Muscle layer of colon (tissue), 2 donors: Measurements from ENCODE around the gene GFM2.
"Not testable (repeated sequence)": the region's sequence is repeated elsewhere in the genome, so short reads cannot be mapped to it uniquely, and the experiment has no call there.

Source experiments
- H3K27ac ChIP-seq: one replicate; pipeline ENCODE4 v1.7.0; 2013; ENCODE audit warnings: low read depth, mild to moderate bottlenecking, low read length, moderate library complexity
- H3K27me3 ChIP-seq, 2 donors: one replicate each; pipeline ENCODE4 v1.7.0; 2013; ENCODE audit warnings: low read length in 2 of 2, mild to moderate bottlenecking in 2 of 2; ENCODE audit not compliant: insufficient read depth in 2 of 2, control insufficient read depth in 1 of 2
- H3K36me3 ChIP-seq: one replicate; pipeline ENCODE4 v1.7.0; 2013; ENCODE audit warnings: mild to moderate bottlenecking, low read length; ENCODE audit not compliant: insufficient read depth
- H3K4me1 ChIP-seq: one replicate; pipeline ENCODE4 v1.7.0; 2013; ENCODE audit warnings: mild to moderate bottlenecking, low read length; ENCODE audit not compliant: insufficient read depth
- H3K4me3 ChIP-seq, 2 donors: one replicate each; pipeline ENCODE4 v1.7.0; 2013; ENCODE audit warnings: low read length in 2 of 2, low read depth in 1 of 2, mild to moderate bottlenecking in 1 of 2, moderate library complexity in 1 of 2
- H3K9ac ChIP-seq: one replicate; pipeline ENCODE4 v1.7.0; 2013; ENCODE audit warnings: low read length
- H3K9me3 ChIP-seq: one replicate; pipeline ENCODE4 v1.7.0; 2013; ENCODE audit warnings: mild to moderate bottlenecking, low read length
- donor health status: abdominal sarcoma.
- donor health status: Adenocarcinoma of cecum.

Gene GFM2

GRCh38 chr5:74766418-74766848 is 484 bp downstream of the GFM2 start:
- Histone ChIP-seq H3K27ac (peak overlapping the region; percentile 90), H3K36me3 (peaks cover 8% of the 10 kb centered on the region), H3K9me3 (no peaks in the 10 kb centered on the region), H3K27me3 (no peaks in the 10 kb centered on the region), H3K4me1 (peaks cover 27% of the 10 kb centered on the region), H3K9ac (peak overlapping the region; percentile 82), H3K4me3 (peak overlapping the region; percentile 96 to 99)

GRCh38 chr5:74765929-74766328 is 988 bp downstream of the GFM2 start:
- Histone ChIP-seq H3K9me3 (no peaks in the 10 kb centered on the region), H3K27me3 (no peaks in the 10 kb centered on the region), H3K27ac (peak overlapping the region; percentile 90), H3K4me1 (peaks cover 32% of the 10 kb centered on the region), H3K4me3 (peak overlapping the region; percentile 96 to 99), H3K36me3 (peaks cover 8% of the 10 kb centered on the region), H3K9ac (peak overlapping the region; percentile 82)

- H3K4me3 ChIP-seq = no peak overlapping the region
- peaks cover 39% of the 10 kb centered on the region for H3K4me1 ChIP-seq
- no peak overlapping the region for H3K27ac ChIP-seq
- H3K36me3 ChIP-seq = peaks cover under 1% of the 10 kb centered on the region
- H3K27me3 ChIP-seq = no peaks in the 10 kb centered on the region
- H3K9ac ChIP-seq = no peak overlapping the region
- no peaks in the 10 kb centered on the region for H3K9me3 ChIP-seq
Observed at GRCh38 chr5:74765201-74765600, 1.7 kb downstream of the GFM2 start.

- peaks cover 39% of the 10 kb centered on the region for H3K4me1 ChIP-seq
- H3K27ac ChIP-seq = no peak overlapping the region
- H3K9ac ChIP-seq = no peak overlapping the region
- H3K9me3 ChIP-seq = no peaks in the 10 kb centered on the region
- H3K4me3 ChIP-seq = no peak overlapping the region
- peaks cover 5% of the 10 kb centered on the region for H3K36me3 ChIP-seq
- no peaks in the 10 kb centered on the region for H3K27me3 ChIP-seq
Observed at GRCh38 chr5:74763504-74763903, 3.4 kb downstream of the GFM2 start.

- H3K4me3 ChIP-seq = no peak overlapping the region
- H3K27ac ChIP-seq = no peak overlapping the region
- H3K36me3 ChIP-seq = peaks cover 11% of the 10 kb centered on the region
- H3K27me3 ChIP-seq = no peaks in the 10 kb centered on the region
- H3K4me1 ChIP-seq = peaks cover 30% of the 10 kb centered on the region
- H3K9ac ChIP-seq = no peak overlapping the region
- H3K9me3 ChIP-seq = no peaks in the 10 kb centered on the region
Observed at GRCh38 chr5:74762599-74762998, 4.3 kb downstream of the GFM2 start.

- H3K27me3 ChIP-seq = no peaks in the 10 kb centered on the region
- H3K36me3 ChIP-seq = peaks cover 17% of the 10 kb centered on the region
- no peak overlapping the region for H3K9ac ChIP-seq
- H3K4me1 ChIP-seq = peaks cover 29% of the 10 kb centered on the region
- no peak overlapping the region for H3K4me3 ChIP-seq
- no peak overlapping the region for H3K27ac ChIP-seq
- no peaks in the 10 kb centered on the region for H3K9me3 ChIP-seq
Observed at GRCh38 chr5:74761241-74761640, 5.7 kb downstream of the GFM2 start.

GRCh38 chr5:74748742-74749141 is 18.2 kb downstream of the GFM2 start:
- H3K9ac ChIP-seq, H3K27ac ChIP-seq, H3K27me3 ChIP-seq, H3K4me3 ChIP-seq, H3K9me3 ChIP-seq, H3K4me1 ChIP-seq: not testable (repeated sequence)
- H3K36me3 ChIP-seq = peaks cover 55% of the 10 kb centered on the region

GRCh38 chr5:74738406-74738805 is 28.5 kb downstream of the GFM2 start:
- no peak overlapping the region for H3K4me3 ChIP-seq
- no peaks in the 10 kb centered on the region for H3K9me3 ChIP-seq
- no peak overlapping the region for H3K27ac ChIP-seq
- no peaks in the 10 kb centered on the region for H3K4me1 ChIP-seq
- H3K9ac ChIP-seq = no peak overlapping the region
- H3K27me3 ChIP-seq = no peaks in the 10 kb centered on the region
- H3K36me3 ChIP-seq = peaks cover 40% of the 10 kb centered on the region

- Histone ChIP-seq H3K4me1 (no peaks in the 10 kb centered on the region), H3K9me3 (no peaks in the 10 kb centered on the region), H3K27ac (no peak overlapping the region), H3K27me3 (no peaks in the 10 kb centered on the region), H3K9ac (no peak overlapping the region), H3K4me3 (no peak overlapping the region), H3K36me3 (peaks cover 49% of the 10 kb centered on the region)
Observed at GRCh38 chr5:74736759-74737158, 30.2 kb downstream of the GFM2 start.

GRCh38 chr5:74725331-74725730 is 41.6 kb downstream of the GFM2 start:
- Histone ChIP-seq H3K9ac (no peak overlapping the region), H3K36me3 (peaks cover 41% of the 10 kb centered on the region), H3K4me3 (no peak overlapping the region), H3K27ac (no peak overlapping the region), H3K4me1 (no peaks in the 10 kb centered on the region), H3K9me3 (no peaks in the 10 kb centered on the region), H3K27me3 (no peaks in the 10 kb centered on the region)

- H3K4me3 ChIP-seq = no peak overlapping the region
- no peaks in the 10 kb centered on the region for H3K27me3 ChIP-seq
- H3K9me3 ChIP-seq = no peaks in the 10 kb centered on the region
- H3K27ac ChIP-seq = no peak overlapping the region
- no peak overlapping the region for H3K9ac ChIP-seq
- H3K36me3 ChIP-seq = peaks cover 55% of the 10 kb centered on the region
- H3K4me1 ChIP-seq = no peaks in the 10 kb centered on the region
Observed at GRCh38 chr5:74722271-74722670, 44.6 kb downstream of the GFM2 start.

GRCh38 chr5:74717596-74717995 is 49.3 kb downstream of the GFM2 start:
- H3K4me3 ChIP-seq = no peak overlapping the region
- no peaks in the 10 kb centered on the region for H3K4me1 ChIP-seq
- H3K27me3 ChIP-seq = no peaks in the 10 kb centered on the region
- H3K9ac ChIP-seq = no peak overlapping the region
- H3K9me3 ChIP-seq = no peaks in the 10 kb centered on the region
- H3K27ac ChIP-seq = no peak overlapping the region
- peaks cover 37% of the 10 kb centered on the region for H3K36me3 ChIP-seq
